Measurements from ENCODE around the gene EIF3B. TPM values are rescaled to one million over a fixed set of nuclear protein-coding genes. Genes with fewer than 3 reads are reported as not detected.
"Not testable (repeated sequence)": the region's sequence is repeated elsewhere in the genome, so short reads cannot be mapped to it uniquely, and the experiment has no call there.

Gene EIF3B
- total RNA-seq, 1 donor from 2014 or later, result 239 TPM

DNA sequence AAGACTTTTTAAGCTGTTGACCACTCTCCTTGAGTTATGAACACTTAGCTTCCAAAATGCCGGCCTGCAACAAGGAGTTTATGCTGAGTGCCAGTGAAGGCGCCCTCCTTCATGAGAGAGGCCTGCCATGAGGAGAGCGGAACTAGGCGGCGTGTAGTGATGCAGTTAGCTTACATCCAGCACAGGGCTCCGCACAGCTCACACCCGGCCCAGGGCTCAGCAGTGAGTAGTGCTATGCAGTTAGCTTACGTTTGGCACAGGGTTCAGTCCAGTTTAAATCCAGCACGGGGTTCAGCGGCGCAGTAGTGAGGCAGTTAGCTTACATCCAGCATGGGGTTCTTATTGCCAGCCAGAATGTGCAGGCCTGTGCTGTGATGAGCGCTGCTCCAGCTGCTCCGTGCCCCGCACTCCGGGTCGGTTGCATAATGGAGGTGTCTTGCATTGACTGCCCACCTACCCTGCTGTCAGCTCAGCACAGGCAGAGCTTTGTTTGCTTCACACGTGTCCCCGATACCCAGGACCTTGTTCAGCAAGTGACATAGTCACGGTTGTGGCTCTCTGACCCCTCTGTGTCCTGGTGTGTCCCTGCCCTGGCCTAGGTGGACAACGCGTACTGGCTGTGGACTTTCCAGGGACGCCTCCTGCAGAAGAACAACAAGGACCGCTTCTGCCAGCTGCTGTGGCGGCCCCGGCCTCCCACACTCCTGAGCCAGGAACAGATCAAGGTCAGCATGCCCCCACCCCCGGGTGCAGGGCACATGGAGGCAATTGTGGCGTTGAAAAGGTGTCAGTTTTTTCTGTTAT is 21.9 kb downstream of the EIF3B start:
- DNase-seq (ENCODE audit: low read depth), result no peak

GRCh38 chr7:2377492-2377891 is 22.9 kb downstream of the EIF3B start:
- DNase-seq (ENCODE audit: low read depth), result not testable (repeated sequence)

GRCh38 chr7:2378125-2378524 is 23.5 kb downstream of the EIF3B start:
- DNase-seq (ENCODE audit: low read depth), result not testable (repeated sequence)

GRCh38 chr7:2379161-2379560 is 24.5 kb downstream of the EIF3B start:
- DNase-seq (ENCODE audit: low read depth), result no peak

DNA sequence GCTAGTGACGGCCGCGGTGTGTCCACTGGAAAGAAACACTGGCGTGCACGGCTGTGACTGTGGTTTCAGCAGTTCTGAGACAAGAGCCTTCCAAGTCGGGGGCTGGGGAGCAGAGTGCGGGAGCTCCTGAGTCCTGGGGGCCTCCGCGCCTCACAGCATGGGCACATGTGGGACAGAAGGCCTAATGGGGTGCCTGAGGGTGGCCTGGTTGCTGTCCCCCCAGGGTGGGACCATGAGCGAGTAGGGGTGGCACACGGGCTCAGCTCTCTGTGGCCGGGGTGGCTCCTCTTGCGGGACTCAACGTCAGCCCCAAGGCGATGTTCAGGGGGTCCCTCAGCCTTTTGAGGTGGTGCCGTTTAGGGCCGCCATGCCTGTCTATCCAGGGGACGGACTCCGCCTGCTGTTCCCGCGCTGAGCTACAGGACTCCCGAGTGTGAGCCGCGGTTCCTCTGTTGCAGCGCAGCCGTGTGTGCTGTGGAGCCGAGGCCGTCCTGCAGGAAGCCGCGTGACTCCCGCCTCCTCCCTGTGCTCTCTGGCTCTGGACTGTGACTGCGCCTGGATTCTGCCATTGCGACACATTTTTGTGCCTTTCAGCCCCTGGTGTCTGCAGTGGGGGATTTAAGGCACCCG is 25.3 kb downstream of the EIF3B start:
- no peak for DNase-seq (ENCODE audit: low read depth)

DNA sequence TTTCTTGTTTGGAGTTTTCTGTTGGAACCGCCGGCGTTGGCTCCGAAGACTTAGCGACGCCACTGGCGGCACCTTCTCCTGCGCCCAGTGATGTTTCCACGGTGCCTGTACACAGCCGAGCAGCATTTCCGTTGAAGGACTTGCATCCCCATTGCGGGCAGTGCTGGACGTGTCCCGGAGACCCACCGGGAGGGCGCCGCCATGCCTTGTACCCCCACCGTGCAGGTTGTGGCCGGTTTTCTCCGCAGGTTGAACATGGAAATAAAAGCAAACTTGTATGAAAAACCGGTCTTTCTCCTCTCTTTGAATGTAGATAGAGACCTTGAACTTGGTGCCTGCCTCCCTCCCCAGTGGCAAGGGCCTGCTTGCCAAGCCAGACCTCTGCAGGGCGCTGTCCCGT is 25.8 kb downstream of the EIF3B start:
- no peak for DNase-seq (ENCODE audit: low read depth)

DNA sequence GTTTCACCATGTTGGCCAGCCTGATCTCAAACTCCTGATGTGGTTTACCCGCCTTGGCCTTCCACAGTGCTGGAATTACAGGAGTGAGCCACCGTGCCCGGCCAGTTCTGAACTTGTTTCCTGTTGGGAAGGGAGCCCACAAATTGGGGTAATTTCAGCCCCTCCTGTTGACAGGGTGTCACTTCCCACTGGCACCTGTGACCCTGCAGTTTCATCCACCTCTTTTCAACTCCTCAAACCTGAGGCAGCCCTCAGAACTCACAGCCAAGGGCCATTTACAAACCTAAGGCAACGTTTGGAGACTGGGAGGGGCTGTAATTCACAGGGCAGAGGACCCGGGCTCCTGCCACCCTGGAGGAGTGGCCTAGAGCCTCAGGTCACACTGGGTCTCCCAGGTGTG is 26.6 kb downstream of the EIF3B start:
- DNase-seq (ENCODE audit: low read depth), result no peak

DNA sequence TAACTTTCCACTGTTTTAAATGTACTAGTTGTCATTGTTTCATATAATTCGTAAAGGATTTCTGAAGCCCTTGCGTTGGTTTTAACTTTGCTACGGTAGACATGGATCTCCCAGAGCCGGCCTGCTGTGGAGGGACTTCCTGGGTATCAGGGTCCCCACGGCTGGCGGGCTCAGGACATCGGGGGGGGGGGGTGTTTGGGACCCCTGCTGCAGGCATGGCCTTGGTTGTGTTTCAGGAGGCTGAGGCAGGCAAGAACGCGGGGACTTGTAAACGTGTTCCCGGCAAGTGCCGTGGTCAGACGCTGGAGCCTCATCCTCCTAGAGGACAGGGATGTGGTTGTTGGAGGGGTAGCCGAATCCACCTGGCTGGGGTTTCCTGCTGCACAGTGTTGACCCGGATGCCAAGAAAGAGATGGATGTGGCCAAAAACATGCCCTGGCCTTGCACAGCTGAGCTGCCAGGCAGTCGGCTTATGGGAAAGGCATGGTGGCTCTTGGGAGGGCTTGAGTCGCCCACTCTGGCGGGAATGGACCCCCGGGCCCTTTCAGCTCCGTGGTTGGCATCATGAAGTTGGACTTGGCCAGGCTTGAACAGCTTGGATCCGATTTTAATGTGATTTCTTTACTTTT is 27.4 kb downstream of the EIF3B start:
- DNase-seq (ENCODE audit: low read depth), result no peak

- no peak for DNase-seq (ENCODE audit: low read depth)
Measured at GRCh38 chr7:2383543-2384274, 29.1 kb downstream of the EIF3B start.

- no peak for DNase-seq (ENCODE audit: low read depth)
Measured at GRCh38 chr7:2384354-2385243, 30.0 kb downstream of the EIF3B start.

DNA sequence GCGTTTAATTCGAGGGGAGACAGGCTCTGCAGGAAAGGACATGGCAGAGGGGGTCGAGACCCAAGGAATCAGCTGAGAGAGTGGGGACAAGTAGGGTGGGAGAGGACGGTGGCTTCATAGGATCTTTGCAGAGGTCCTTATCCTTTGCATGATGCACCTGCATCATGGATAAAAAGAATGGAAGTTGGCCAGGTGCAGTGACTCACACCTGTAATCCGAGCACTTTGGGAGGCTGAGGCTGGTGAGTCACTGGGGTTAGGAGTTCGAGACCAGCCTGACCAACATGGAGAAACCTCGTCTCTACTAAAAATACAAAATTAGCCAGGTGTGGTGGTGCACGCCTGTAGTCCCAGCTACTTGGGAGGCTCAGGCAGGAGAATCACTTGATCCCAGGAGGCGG is 31.5 kb downstream of the EIF3B start:
- not testable (repeated sequence) for DNase-seq (ENCODE audit: low read depth)

DNA sequence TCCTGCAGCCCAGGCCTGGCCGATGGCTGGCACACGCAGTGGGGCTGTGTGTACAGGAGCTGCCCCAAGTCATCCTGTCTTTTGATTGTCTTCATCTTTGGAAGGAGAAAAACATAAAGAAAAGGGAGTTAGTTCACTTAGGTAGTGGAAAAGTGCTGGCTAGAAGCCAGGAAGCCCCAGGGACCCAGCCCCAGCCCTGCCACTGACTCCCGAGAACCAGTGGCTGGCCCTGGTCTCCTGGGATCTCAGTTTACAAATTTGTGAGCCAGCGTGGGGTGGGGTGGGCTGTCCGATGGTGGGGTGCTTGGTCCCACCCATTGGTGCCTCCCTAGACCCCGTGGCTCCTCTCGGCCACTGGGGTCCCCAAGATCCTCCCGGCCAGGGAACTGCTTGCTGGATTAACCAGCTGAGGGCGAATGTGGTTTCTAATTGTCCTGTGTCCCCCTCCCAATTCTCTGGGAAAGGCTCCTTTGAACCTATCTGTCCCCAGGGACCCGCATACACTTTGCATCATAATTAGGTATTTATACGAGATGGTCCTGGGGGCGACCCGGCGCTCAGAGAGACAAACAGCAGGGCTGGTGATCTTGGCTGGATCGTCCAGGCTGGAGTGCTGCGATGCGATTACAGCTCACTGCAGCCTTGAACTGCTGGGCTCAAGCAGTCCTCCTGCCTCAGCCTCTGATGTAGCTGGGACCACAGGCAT is 32.5 kb downstream of the EIF3B start:
- DNase-seq (ENCODE audit: low read depth), result no peak

DNA sequence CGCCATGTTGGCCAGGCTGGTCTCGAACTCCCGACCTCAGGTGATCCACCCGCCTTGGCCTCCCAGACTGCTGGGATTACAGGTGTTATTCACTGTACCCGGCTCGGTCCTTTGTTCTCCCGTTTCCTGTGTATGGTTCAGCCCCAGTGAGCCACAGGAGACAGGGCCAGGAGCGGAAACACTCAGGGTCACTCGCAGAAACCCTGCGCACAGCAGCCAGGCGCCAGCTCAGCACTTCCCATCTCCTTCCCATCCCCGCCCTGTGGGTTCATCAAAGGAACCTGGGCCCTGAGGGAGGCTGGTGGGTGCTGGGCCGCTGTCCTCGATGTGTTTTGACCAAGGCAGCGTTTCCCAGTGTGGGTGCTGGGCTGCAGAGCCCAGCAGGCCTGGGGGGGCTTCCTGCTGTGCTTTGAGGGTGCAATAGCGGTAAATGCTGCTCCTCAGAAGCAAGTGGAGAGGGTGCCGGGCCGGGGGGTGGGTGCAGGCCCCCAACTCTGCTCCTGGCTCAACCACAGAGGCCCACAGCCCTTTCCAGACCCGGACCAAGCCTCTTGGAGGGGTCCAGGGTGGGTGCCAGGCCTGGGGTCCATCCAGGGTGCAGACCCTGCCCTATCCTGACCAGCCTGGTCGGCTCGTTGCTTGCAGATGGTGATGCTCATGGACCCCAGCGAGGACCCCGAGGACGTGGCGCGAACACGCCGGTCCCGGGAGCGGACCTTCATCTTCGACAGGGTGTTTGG is 33.4 kb downstream of the EIF3B start:
- peak; percentile 65 for DNase-seq (ENCODE audit: low read depth)

GRCh38 chr7:2388637-2388954 is 34.0 kb downstream of the EIF3B start:
- DNase-seq (ENCODE audit: low read depth), result no peak

GRCh38 chr7:2390020-2390816 is 35.6 kb downstream of the EIF3B start:
- not testable (repeated sequence) for DNase-seq (ENCODE audit: low read depth)

DNA sequence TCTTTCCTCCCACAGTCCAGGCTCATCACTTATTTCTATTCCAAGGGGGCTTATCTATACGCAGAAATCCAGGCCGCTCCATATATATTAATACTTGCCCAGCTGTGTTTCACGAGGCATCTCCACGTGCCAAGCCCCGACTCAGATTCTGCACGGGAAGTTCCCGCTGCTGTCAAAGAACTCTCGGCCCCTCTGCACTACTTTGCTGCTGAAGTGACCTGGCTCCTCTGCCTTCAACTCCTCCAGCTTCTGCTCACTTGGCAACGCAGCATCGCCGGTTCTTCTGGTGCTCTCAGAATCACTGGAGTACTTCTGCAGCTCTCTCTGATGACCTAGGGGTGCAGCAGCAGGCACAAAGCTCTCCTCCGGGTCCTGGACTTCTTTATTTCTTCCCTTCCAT is 39.1 kb downstream of the EIF3B start:
- no peak for DNase-seq (ENCODE audit: low read depth)

DNA sequence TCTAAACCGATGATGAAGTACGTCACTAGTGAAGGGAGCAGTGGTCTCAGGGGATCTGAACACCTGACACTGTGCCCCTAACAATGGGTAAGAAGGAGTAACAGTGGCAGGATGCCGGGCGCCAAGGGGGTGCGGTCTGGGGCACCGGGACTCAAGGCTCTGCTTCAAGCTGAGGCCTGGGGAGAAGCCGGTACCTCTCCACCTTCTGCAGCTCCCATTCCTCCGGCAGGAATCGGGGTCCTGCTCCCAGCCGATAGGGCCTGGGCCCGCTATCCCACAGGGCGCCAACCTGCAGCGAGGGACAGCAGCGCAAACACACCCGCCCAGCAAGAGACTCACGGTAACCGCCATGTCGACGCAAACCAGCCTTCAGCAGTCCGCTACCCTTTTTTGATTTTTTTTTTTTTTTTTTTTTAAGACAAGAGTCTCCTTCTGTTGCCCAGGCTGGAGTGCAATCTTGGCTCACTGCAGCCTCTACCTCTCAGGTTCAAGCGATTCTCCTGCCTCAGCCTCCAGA is 40.0 kb downstream of the EIF3B start:
- DNase-seq (ENCODE audit: low read depth), result no peak

DNA sequence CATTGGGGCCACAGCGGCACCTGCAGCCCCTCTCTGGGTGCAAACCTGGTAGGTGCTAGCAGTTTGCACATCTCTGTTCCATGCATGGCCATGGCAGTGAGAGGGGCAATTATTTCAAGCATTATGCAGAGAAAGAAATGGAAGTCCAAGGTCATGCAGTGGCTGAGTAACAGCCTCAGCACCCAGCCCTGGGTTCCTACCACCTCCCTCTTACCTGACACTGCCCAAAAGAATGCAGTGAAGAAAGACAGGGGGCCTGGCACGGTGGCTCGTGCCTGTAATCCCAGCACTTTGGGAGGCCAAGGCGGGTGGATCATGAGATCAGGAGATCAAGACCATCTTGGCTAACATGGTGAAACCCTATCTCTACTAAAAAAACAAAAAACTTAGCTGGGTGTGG is 43.9 kb downstream of the EIF3B start:
- no peak for DNase-seq (ENCODE audit: low read depth)

Data from renal cortical epithelial cell (primary cell).